OCI-LY1 (cell line): ENCODE data around the gene OR56A4.

ENCODE experiments used
- EZH2 ChIP-seq: fragments of 200-600 bp; sonication (generic), shearing (Covaris generic); IDR thresholded peaks from 2 replicates; pipeline ENCODE4 v1.8.0; 2017; ENCODE audit warnings: borderline replicate concordance, mixed run types, mild to moderate bottlenecking, antibody characterized with exemption, low read length, moderate library complexity, mixed read lengths
- TF ChIP-seq, protein P1 (sequence below): fragments of 200-600 bp; sonication (generic), shearing (Covaris generic); IDR thresholded peaks from 2 replicates; pipeline ENCODE4 v1.5.1; 2017; ENCODE audit warnings: mild to moderate bottlenecking, antibody characterized with exemption, low read length, moderate library complexity, mixed read lengths

DNA sequence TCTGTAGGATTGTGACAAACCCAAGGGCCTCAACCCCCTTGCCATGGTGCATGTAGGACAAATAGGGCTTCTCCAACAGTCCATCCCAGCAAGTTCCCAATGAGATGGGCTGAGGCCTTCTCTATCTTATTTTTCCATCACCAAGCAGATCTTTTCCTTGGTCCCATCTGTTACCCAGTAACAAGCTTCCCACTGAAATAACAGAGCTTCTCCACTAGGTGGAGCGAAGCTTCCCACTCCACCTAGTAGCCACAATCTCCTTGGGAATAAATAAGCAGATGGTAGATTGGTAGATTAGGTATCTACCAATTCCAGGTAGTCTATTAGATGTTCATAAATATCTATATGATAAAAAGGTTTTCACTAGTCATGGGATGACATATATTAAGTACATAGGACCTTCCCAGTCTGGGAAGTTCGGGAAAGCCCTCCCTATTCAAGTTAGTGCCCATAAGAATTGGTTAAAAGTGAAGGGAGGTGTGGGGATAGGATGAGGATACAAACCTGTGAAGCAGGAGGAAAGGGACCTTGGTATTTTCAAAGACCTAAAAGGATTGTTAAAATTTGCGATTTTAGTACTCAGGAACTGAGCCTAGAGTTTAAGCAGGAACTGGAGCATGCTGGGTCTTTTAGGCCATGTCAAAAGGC is 14.0 kb downstream of the OR56A4 start:
- no peak for TF ChIP-seq EZH2
- TF ChIP-seq, protein P1, sequence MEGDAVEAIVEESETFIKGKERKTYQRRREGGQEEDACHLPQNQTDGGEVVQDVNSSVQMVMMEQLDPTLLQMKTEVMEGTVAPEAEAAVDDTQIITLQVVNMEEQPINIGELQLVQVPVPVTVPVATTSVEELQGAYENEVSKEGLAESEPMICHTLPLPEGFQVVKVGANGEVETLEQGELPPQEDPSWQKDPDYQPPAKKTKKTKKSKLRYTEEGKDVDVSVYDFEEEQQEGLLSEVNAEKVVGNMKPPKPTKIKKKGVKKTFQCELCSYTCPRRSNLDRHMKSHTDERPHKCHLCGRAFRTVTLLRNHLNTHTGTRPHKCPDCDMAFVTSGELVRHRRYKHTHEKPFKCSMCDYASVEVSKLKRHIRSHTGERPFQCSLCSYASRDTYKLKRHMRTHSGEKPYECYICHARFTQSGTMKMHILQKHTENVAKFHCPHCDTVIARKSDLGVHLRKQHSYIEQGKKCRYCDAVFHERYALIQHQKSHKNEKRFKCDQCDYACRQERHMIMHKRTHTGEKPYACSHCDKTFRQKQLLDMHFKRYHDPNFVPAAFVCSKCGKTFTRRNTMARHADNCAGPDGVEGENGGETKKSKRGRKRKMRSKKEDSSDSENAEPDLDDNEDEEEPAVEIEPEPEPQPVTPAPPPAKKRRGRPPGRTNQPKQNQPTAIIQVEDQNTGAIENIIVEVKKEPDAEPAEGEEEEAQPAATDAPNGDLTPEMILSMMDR = peak; percentile 61
